ENCODE results near the gene NCCRP1. TPM values are rescaled to one million over a fixed set of nuclear protein-coding genes. Genes with fewer than 3 reads are reported as not detected.

Gene NCCRP1
- total RNA-seq, 4 donors from 2014 or later = not detected

- Histone ChIP-seq H3K27me3 (no peaks in the 10 kb centered on the region), H3K9me3 (no peaks in the 10 kb centered on the region), H3K4me3 (no peak overlapping the region), H3K4me1 (peaks cover 0 to 19% of the 10 kb centered on the region in 2 donors), H3K36me3 (no peaks in the 10 kb centered on the region), H3K27ac (no peak overlapping the region)
- no peak for DNase-seq
- intact Hi-C loops (cut with DNase I; ENCODE audit: low total_unique reads) = no loop called here
- no peak for TF ChIP-seq CTCF (IDR thresholded peaks at IDR 0.05)
- no peak for TF ChIP-seq POLR2A (IDR thresholded peaks at IDR 0.05)
Measured at GRCh38 chr19:39168258-39169142, 28.3 kb upstream of the NCCRP1 start.

- Histone ChIP-seq H3K4me3 (no peak overlapping the region), H3K4me1 (peaks cover 0 to 19% of the 10 kb centered on the region in 2 donors), H3K9me3 (no peaks in the 10 kb centered on the region), H3K27me3 (no peaks in the 10 kb centered on the region), H3K27ac (no peak overlapping the region), H3K36me3 (no peaks in the 10 kb centered on the region)
- TF ChIP-seq POLR2A (IDR thresholded peaks at IDR 0.05) (no peak), CTCF (IDR thresholded peaks at IDR 0.05) (no peak)
- DNase-seq = no peak
- intact Hi-C loops (cut with DNase I; ENCODE audit: low total_unique reads) = no loop called here
Measured at GRCh38 chr19:39169143-39169810, 27.5 kb upstream of the NCCRP1 start.

- Histone ChIP-seq H3K4me3 (no peak overlapping the region), H3K27me3 (no peaks in the 10 kb centered on the region), H3K36me3 (no peaks in the 10 kb centered on the region), H3K27ac (no peak overlapping the region), H3K9me3 (no peaks in the 10 kb centered on the region), H3K4me1 (peaks cover 0 to 19% of the 10 kb centered on the region in 2 donors)
- TF ChIP-seq CTCF (IDR thresholded peaks at IDR 0.05) (no peak), POLR2A (IDR thresholded peaks at IDR 0.05) (no peak)
- no peak for DNase-seq
- intact Hi-C loops (cut with DNase I; ENCODE audit: low total_unique reads) = no loop called here
Measured at GRCh38 chr19:39170386-39171231, 26.2 kb upstream of the NCCRP1 start.

GRCh38 chr19:39171479-39172465, 25.0 kb upstream of the NCCRP1 start:
- Histone ChIP-seq H3K4me1 (peaks cover 0 to 9% of the 10 kb centered on the region in 2 donors), H3K9me3 (no peaks in the 10 kb centered on the region), H3K4me3 (no peak overlapping the region), H3K36me3 (no peaks in the 10 kb centered on the region), H3K27ac (no peak overlapping the region), H3K27me3 (no peaks in the 10 kb centered on the region)
- intact Hi-C loops (cut with DNase I; ENCODE audit: low total_unique reads) = no loop called here
- DNase-seq = no peak
- TF ChIP-seq CTCF (IDR thresholded peaks at IDR 0.05) = no peak
- no peak for TF ChIP-seq POLR2A (IDR thresholded peaks at IDR 0.05)
